Stimulated activated CD8-positive, alpha-beta memory T cell treated with anti-CD3 and anti-CD28 coated beads, Interleukin-2, amount 100 ng/mL, for 48 hours (primary cell): ENCODE measurements around the gene PDE11A.

Source experiments
- DNase-seq, 2 donors: peaks; one replicate each; pipeline ENCODE4 v3.0.0-alpha.2; 2020; ENCODE audit warnings: low read depth in 2 of 2

PDE11A gene

DNA sequence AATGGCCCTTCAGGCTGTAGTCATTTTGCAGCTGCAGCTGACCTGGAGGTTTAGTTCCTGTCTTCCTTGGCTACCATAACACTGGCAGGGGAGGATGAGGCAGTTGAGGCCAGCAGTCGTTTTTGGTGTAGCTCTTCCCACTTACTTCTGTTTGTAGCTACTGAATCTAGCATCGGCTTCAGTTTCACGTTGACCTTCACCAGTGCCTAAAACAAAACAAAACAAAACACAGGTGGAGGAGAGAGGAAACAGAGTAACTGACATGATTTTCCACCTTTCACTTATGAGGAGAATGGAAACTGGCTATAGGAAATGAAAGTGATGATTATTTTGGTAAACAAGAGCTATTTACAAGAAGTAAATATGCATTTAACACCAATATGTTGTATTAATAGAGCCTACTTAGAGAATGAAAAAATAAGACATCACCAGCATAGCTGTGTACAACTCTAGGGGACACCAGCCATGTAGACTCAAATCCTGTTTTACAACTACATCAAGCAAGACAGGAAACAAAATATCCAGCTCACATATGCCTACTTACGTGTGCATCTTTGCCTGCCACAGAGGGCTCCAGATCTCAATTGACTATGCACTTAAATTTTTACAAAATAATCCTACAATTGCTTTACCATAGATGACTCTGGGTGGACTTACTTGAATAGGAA, 443.1 kb downstream of the PDE11A start:
- no peak for DNase-seq

DNA sequence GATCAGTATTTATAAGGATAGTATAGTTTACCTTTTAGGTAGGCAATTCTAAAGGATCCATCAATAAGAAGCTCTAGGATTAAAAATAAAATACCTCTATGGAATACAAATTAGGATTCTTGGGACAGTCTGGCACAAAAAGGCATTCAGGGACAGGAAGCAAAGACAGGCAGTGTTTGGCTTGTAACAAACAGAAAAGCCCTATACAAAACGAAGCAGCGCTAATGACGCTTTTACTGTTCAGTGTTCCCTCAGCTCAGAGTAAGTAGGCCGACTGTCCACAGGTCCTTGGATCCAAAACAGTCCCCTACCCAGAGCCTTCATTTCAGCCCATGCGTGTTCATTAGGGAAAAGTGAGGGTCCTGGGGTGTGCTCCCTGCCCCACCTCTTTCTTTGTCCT, 443.7 kb downstream of the PDE11A start:
- DNase-seq = no peak

DNA sequence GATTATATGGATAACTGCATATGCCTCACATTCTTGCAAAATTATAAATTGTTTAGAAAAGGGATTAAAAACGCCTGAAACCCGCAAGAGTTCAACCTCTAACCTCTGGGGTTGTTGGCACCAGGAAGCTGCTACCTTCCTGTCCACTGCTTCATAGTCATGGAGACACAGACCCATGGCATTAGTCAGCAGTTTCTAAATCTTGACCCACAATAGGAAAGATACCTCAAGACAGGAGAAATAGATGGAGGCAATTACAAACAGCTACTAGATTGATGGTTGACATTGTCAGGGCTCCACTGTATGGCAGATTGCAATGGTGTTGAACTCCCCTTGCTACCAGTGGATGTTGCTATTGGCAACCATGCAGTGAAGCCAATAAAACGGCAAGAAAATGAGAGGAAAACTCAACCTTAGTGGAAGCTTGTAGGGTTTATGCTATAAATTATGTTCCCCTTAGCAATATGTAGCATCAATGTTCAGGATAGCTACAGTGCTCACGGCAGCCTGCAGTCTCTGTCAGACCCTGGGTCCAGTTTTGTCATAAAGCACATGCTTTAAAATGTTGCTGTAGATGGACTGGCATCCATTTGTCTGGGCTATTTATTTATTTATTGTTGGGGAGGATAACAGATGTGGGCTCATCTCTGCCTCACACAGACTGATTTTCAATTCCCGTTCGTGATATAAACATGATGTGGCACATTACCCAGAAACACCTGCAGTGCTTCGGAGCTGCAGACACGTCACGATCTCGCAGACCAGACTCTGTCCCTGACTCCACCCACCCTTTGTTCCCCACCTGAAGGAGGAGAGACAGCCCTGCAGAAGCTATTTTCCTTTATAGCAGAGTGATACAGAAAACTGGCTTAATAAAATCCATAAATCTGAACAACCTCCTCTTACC, 446.6 kb downstream of the PDE11A start:
- DNase-seq = no peak

DNA sequence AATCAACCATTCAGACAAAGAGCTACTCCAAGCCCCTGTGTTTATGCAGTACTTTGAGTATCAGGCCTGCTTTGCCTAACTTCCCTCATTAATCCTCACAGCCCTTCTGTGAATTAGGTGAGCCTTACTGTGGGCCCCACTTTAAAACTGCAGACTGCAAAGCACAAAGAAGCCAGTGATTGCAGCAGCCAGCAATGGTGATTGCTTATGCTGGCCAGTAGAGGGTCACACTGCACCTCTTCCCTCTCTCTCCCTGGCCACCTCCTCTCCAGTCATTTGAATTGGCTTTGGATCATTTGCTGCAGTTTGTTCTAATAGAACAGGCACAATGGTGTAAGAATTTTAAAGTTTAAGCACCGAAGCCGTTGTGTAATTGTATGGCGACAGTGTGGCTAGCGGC, 450.1 kb downstream of the PDE11A start:
- DNase-seq = no peak

DNA sequence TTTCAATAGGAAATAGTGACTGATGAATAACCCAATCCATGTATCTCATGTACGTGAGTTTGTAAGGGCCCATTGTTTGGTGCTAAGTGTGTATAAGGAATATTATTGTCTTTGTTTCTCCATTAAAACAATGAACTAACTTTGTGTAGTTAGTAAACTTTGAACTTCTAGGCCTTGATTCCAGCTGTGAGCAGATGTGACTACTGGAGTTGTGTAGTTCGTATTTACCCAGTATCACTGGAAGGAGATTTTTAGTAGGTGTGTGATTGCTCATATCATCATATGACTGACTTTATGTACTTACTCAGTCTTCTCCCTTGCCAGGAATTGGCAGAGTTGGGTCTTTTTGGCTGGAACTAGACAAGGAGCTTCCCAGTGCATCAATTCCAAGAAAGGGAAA, 452.6 kb downstream of the PDE11A start:
- no peak for DNase-seq

DNA sequence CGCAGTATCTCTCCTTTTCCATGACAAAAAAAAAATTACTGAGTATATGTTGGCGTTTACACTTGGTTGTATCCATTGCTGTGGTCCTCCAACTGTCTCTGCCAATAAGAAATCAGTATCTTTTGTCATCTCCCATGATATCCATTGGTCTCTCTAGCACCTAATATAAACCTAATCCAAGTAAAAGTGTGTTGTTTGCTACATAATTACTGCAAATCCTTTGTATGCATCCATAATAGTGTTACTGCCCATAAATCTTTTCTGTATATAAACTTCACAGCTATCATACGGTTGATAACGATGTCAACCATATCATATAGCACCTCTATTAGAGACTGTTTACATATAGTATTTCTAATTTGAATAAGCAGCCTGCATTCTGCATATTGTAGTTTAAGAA, 453.1 kb downstream of the PDE11A start:
- DNase-seq = no peak

DNA sequence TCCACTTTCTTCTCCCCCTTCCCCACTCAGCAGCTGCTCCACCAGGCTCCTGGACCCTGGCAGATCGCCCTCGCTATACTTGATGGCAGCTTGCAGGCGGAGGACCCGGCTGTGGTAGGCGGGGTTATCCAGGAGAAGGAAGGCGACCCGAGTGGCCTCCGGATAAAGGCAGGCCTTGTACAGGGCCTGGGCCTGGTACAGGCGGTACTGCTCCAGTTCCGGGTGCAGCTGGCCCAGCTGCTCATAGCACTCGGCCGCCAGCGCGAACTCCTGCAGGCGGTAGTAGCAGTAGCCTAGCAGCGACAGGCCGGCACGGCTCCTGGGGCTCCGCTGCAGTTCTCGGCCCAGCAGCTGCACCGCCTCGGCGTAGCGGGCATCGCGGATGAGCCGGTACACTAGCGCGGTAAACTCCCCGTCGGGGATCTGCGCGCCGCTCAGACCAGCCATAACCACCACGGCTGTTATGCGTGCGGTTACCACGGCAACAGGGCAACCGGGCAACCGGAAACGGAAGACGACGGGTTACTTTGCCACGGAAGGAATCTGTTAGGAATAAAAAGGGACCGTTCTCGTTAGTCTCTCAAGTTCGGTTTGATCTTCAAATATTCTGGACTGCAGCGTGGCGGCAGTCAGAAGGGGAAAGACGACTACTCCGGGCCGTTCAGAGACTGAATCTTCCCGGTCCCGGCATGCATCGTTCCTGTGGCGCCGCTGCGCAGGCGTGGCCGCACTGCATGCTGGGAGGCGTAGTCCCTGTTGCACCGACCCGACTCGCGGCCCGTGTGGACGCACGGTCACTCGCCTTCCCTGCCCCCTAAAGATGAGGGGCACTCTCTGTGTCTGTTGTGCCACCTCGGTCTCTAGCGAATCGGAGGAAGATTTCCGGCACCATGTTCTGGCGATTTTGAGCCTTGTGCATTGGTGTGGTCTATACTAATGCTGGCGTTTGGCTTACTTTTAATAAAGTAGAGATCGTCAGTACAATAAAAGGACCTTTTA, 454.0 kb downstream of the PDE11A start:
- DNase-seq = peak; percentile 79 to 86

DNA sequence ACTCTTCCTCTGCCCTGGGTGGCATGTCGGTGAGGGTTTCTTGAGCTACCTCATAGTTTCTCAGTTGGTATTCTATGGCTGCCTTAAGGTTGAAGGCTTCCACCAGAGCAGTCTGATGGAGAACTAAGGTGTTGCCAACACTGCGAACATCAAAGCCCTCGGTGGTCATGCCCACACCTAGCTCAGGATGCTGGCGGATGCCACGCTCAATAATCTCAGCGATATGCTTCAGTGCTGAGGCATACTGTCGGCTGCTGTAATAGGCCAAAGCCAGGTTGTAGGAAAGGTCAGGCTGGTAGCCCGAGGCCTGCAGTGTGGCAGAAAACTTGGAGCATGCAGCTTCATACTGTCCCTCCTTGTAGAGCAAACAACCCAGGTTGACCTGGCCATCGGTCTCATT, 454.7 kb downstream of the PDE11A start:
- DNase-seq = no peak

DNA sequence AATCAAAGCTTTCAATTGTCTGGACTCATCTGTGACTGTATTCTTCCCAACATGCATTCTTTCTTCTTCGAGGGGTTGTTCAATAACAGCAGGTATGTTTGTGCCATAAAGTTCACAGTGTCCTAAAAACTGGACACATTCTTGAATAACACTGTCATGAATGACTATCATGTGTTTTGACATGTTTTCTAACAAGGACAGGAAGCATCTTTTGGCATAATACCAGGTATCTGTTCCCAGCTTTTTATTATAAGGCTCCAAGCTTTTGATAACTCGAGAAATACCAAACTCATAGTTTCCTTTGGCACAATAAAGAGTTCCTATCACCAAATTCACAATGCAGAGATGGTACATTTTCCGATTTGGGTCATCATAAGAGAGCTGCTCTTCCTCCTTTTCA, 455.8 kb downstream of the PDE11A start:
- no peak for DNase-seq

DNA sequence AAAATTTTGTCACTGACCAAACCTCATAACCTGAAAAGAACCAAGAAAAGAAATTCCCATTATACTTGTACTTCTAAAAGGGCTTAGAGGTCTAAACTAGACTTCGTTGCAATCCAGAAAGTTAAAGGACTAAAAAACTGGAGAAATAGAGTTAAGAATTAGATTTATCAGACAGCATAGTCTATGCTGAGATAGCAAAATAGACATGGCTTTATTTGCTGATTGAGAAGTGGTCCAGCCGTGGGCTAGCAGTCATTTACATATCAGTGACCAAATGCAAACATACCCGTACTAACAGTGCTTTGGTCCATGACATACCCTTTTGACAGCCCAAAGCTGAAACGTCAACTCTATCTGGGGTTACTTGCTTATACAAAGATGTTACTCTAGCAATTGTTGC, 456.5 kb downstream of the PDE11A start:
- no peak for DNase-seq

DNA sequence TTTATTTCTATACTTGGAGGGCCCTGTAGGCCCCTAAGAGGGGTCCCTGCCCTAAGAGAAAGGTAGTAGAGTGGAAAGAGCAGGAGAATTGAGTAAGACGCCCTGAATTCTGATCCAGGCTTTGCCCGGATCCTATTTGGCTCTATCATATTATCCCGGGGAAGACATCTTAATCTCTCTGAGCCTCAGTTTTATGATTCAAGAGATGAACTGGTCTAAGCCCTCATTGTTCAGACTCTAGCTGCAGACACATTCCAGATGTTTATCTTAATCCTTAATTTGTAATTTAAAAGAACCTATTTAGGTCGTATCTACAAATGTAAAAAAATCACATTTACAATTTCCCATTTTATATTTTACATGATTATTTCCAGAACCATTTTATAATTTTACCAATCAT, 459.9 kb downstream of the PDE11A start:
- DNase-seq = no peak

DNA sequence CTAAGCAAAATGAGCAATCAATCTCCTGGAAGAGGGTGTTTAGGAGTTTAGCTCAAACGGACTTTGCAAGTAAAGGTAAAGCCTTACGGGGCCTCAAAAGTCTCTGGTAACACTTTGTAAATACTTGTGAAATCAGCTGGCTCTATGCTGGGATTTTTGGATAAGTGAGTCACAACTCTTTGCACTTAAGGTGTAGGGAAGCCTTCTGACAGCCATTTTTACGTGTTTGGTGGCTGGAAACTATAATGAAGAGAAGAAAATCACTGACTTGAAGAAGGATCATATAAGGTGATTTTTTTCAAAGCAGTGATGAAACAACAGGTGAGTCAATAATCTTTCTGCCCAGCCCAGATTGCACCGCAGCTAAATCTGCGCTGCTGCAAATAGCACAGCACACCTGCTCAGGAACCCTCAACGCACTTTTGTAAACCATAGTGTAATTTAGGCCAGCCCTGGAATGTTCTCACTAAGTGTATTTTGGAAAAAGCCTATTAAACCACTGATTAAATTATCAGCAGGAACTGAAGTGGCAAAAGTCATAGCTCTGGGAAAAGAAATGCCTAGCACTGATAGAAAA, 461.2 kb downstream of the PDE11A start:
- DNase-seq = no peak

DNA sequence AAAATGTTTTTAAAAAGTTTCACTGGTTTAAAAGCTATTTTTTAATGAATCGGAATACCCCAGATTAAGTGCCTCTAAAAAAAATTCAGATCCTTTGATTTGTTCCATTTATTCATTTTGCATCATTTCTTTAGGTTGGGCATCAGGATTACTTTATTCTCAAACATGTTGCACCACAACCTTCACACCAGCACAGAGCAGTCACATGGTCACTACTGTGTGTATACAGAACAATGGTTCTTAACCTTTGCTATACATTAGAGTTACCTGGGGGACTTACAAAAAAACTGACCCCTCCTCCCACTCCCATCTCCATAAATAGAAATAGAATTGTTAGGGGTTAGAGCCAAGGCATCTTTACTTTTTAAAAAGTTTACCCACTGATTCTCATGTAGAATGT, 461.8 kb downstream of the PDE11A start:
- DNase-seq = no peak

DNA sequence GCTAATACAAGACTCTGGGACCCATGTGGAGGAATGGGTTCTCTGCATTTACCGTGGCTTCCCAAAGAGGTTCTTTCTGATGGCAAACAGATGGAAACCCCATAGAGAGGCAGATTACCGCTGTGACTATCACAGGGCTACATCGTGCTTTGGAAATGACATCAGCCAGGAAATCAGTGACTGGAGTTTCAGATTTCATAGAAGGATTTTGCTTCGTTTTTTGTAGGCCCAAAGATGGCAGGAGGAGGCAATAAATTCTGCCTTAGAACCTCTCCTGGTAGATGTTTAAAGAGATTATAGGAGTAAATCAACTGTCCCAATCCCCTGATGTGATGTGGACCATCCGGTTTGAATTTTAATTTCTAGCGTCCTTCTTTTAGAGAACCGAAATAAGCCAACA, 465.9 kb downstream of the PDE11A start:
- no peak for DNase-seq

DNA sequence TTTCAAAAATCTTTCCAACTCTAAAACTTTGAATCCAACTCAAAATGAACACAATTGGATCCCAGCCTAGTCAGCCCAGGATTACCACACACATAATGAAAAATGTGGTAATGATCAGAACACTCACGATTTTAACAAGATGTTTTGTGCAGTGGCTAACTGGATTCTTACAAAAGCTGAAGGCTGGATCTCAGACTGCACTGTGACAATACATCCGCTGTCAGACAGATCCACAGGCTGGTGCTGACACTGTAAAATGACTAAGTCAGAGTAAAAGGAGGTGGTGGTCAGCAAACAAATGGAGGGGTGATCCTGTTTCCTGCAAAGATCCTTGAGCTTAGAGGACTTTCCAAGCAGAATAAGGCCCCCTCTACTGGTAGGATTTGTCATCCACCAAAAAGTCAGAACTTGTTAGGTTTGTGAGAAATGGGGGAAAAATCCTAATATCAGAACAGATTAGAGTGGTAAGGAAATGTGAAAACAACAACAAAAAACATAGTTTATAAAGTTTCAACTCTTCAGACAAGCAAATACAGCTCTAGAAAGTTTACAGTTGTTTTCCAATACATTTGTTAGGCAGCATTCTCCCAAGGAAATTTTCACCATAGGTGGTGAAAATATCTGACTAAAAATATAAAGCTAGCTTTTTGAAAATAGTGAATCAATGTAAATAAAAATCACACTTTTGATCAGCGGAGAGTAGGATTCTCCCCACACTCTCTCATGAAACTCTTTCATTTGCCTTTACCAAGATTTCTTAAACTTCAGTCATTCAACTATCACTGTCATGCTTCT, 468.1 kb downstream of the PDE11A start:
- DNase-seq = no peak

DNA sequence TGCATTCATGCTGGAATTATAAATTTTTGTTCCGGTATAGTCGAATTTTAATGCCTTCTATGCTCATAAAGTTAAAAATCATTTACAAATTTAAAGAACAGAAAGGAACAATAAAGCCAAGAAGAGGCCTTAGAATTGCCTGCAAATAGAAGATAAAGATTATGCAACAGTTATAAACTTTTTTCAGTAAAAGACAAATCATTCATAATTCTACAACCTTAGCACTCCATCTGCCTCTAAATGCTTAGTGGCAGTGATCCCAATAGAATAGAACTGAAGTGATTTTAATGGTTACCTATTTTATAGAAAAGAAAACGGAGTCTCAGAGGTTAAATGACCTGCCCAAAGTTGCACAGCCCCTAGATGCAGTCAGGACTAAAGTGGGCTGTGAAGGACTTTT, 468.8 kb downstream of the PDE11A start:
- no peak for DNase-seq

DNA sequence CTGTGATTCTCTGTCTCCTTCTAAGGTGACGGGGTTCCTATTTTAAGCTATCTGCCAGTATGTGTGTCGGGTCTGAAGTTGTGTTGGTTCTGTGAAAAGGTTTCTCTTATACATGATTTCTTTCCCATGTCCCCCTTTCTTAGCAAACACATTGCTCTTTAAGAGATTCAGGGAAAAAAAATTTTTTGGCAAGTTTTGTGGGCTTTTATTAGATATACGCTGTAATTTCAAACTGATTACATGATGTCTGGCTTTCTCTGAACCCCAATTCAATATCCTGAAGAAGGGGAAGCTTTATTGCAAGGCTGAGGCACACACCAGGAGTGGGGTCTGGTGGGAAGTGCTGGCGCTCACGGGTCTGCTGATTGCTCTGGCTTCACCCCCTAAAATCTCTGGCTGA, 469.4 kb downstream of the PDE11A start:
- DNase-seq = no peak

DNA sequence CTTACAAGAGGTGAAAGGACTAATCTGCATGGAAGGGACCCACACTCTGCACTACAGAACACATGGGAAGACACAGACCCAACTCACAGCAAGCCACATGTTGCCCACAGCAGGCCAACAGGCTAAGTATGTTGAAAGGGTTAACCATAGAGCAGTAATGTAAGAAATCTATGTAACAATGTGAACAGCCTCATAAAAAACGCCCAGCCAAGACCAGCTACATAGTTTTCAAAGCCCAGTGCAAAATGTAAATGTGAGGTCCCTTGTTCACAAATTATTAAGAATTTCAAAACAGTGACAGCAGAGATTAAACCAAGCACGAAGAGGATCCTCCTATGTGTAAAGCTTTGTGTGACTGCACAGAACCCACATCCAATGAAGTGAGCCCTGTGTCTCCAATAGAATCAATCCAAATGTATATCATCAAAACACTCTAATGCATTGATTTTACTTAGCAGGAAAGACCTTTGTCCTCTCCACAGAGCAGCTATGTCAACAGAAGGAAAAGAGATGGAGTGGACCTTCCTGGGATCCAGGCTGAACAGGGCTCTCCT, 469.9 kb downstream of the PDE11A start:
- no peak for DNase-seq

DNA sequence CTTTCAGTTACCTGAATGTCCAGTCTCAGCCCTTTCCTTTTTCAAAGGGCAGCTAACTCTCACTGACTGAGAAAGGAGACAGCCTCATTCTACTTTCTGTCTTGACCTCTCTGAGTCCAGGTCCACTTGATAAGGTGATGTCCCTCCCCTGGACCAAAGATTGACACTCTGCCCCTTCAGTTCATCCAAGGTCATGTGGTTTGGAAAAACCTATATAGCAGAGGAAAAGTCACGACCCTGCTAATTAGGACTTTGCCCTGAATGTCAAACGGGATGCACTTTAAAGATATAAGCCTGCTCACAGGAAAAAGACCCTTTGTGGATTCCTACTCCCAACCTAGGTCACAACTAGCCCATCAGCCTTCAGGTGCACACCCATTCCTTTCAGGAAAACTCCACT, 471.7 kb downstream of the PDE11A start:
- DNase-seq = no peak

DNA sequence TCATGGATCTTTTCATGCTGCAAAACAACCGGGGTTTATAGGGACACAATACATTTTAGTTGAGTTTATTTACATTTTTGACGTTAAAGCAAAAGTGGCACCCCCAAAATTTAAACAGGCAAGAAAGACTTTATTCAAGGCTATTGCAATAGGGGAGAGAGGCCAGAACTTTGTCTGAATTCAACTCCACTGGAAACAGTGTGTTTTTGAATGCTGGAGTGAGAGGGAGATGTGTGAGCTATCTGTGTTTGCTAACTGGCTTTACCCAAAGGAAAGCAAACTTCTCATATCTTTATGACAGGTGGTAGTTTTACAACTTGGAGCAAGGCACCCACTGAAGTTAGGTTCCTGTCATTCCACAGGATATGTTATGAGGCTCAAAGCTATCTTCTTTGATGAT, 472.6 kb downstream of the PDE11A start:
- DNase-seq = no peak
